Measurements from ENCODE around the gene DCHS1.

The DCHS1 gene

GRCh38 chr11:6627762-6628241 is 27.8 kb downstream of the DCHS1 start:
- no peak for DNase-seq (ENCODE audit: low read depth in 2 of 2)

GRCh38 chr11:6626971-6627761 is 28.4 kb downstream of the DCHS1 start:
- DNase-seq (ENCODE audit: low read depth in 2 of 2), result no peak

GRCh38 chr11:6625832-6626420 is 29.7 kb downstream of the DCHS1 start:
- no peak for DNase-seq (ENCODE audit: low read depth in 2 of 2)

- DNase-seq (ENCODE audit: low read depth in 2 of 2), result no peak
Measured at GRCh38 chr11:6625156-6625831, 30.3 kb downstream of the DCHS1 start.

- DNase-seq (ENCODE audit: low read depth in 2 of 2), result no peak
Measured at GRCh38 chr11:6623391-6624363, 31.9 kb downstream of the DCHS1 start.

GRCh38 chr11:6622261-6623171 is 33.1 kb downstream of the DCHS1 start:
- no peak for DNase-seq (ENCODE audit: low read depth in 2 of 2)

- no peak for DNase-seq (ENCODE audit: low read depth in 2 of 2)
Measured at GRCh38 chr11:6621711-6622211, 33.8 kb downstream of the DCHS1 start.

GRCh38 chr11:6620636-6621035 is 35.0 kb downstream of the DCHS1 start:
- no peak for DNase-seq (ENCODE audit: low read depth in 2 of 2)

- DNase-seq (ENCODE audit: low read depth in 2 of 2), result peak; percentile 70 to 82
Measured at GRCh38 chr11:6619004-6619745, 36.4 kb downstream of the DCHS1 start, which contains the start of gene TPP1. TPP1 (minus strand) TSS chr11:6619422; CDS start chr11:6619400, 22 bp downstream.

GRCh38 chr11:6618117-6619003 is 37.2 kb downstream of the DCHS1 start:
- peak in 1 of 2 donors; percentile 64 for DNase-seq (ENCODE audit: low read depth in 2 of 2)

- DNase-seq (ENCODE audit: low read depth in 2 of 2), result no peak
Measured at GRCh38 chr11:6617315-6617781, 38.3 kb downstream of the DCHS1 start.

GRCh38 chr11:6616596-6617250 is 38.9 kb downstream of the DCHS1 start:
- DNase-seq (ENCODE audit: low read depth in 2 of 2), result no peak

GRCh38 chr11:6615882-6616585 is 39.6 kb downstream of the DCHS1 start:
- DNase-seq (ENCODE audit: low read depth in 2 of 2), result no peak

- DNase-seq (ENCODE audit: low read depth in 2 of 2), result no peak
Measured at GRCh38 chr11:6615046-6615445, 40.6 kb downstream of the DCHS1 start.

GRCh38 chr11:6614446-6614845 is 41.2 kb downstream of the DCHS1 start:
- no peak for DNase-seq (ENCODE audit: low read depth in 2 of 2)

- DNase-seq (ENCODE audit: low read depth in 2 of 2), result no peak
Measured at GRCh38 chr11:6613496-6613895, 42.1 kb downstream of the DCHS1 start.
